Sigmoid colon (tissue), 7 donors: ENCODE results near the gene CASKIN1. TPM values are rescaled to one million over a fixed set of nuclear protein-coding genes. Genes with fewer than 3 reads are reported as not detected.
A peak's percentile ranks its signal among the peaks of the same experiment; 100 is the strongest.
"Not testable (repeated sequence)": the region's sequence is repeated elsewhere in the genome, so short reads cannot be mapped to it uniquely, and the experiment has no call there.

Source experiments
- DNase-seq: peaks from one replicate; pipeline ENCODE4 v3.0.0-alpha.2; 2019
- H3K27ac ChIP-seq, 4 donors: fragments of 200-600 bp; sonication (generic); one replicate each; pipeline ENCODE4 v1.5.1; 2016 to 2019; ENCODE audit warnings: mild to moderate bottlenecking in 1 of 4
- H3K27me3 ChIP-seq, 3 donors: fragments of 200-600 bp; sonication (generic); one replicate each; pipeline ENCODE4 v1.5.1; 2019; ENCODE audit warnings: mild to moderate bottlenecking in 1 of 3
- H3K36me3 ChIP-seq, 4 donors: fragments of 200-600 bp; sonication (generic); one replicate each; pipeline ENCODE4 v1.5.1; 2016 to 2019
- H3K4me1 ChIP-seq, 4 donors: fragments of 200-600 bp; sonication (generic); one replicate each; pipeline ENCODE4 v1.5.1; 2017 to 2019
- H3K4me3 ChIP-seq, 4 donors: fragments of 200-600 bp; sonication (generic); one replicate each; pipeline ENCODE4 v1.5.1; 2017 to 2019; ENCODE audit warnings: mild to moderate bottlenecking in 2 of 4, moderate library complexity in 1 of 4
- H3K9me3 ChIP-seq, 4 donors: fragments of 200-600 bp in 3 of 4; sonication (generic) in 3 of 4; one replicate each; pipeline versions ENCODE4 v1.5.1 to v1.6.1; 2013 to 2019
- EP300 ChIP-seq, 4 donors: sonication (generic); formaldehyde crosslinking; IDR thresholded peaks; one replicate each; pipeline ENCODE4 v1.6.1; 2017; ENCODE audit warnings: antibody characterized with exemption in 4 of 4
- POLR2A ChIP-seq, 2 donors: fragments of 450-650 bp; IDR thresholded peaks; one replicate each; pipeline ENCODE4 v1.6.1; 2016; ENCODE audit warnings: antibody characterized with exemption in 2 of 2, mild to moderate bottlenecking in 2 of 2, moderate library complexity in 2 of 2
- POLR2AphosphoS5 ChIP-seq, 4 donors: sonication (generic); formaldehyde crosslinking; IDR thresholded peaks; one replicate each; pipeline ENCODE4 v1.6.1; 2017; ENCODE audit warnings: antibody characterized with exemption in 4 of 4
- WGBS, 2 donors: extraction: QIAGEN DNeasy Blood & Tissue Kit; methylation state at CpG; one replicate each; pipeline ENCODE4 v1.1.7; 2013; 5-methylcytosine and 5-hydroxymethylcytosine counted together
- intact Hi-C: fragments of 100-400 bp; cut with DNase I; formaldehyde crosslinking; loops from one replicate; pipeline ENCODE4 v1.15.1; 2023
- polyA plus RNA-seq, 3 donors: library from polyadenylated mRNA; stranded (reverse); fragments of 200-250 nt; gene quantifications; one replicate each; pipeline ENCODE4 v1.2.3, GENCODE V29; 2013
- total RNA-seq, 4 donors: library from RNA; depleted of rRNA; stranded (reverse); fragments of >200 nt; gene quantifications; one replicate each; pipeline ENCODE4 v1.1.0, GENCODE V29; 2016
- TF ChIP-seq, protein P1 (sequence below), 4 experiments: fragments of 450-650 bp in 3 of 4; fragments of 200-600 bp in 1 of 4; IDR thresholded peaks; one replicate each; pipeline ENCODE4 v1.5.1; 2016 to 2019; ENCODE audit warnings: antibody characterized with exemption in 4 of 4, mild to moderate bottlenecking in 3 of 4, moderate library complexity in 2 of 4
- donor health status: healthy with polysubstance abuse.
- donor health status: Bipolar disorder and iron deficiency.
- donor health status: healthy.

The CASKIN1 gene
- total and polyA plus RNA-seq, 7 donors: under 0.01 to 0.55 (median 0.31) TPM; not detected in 1

DNA sequence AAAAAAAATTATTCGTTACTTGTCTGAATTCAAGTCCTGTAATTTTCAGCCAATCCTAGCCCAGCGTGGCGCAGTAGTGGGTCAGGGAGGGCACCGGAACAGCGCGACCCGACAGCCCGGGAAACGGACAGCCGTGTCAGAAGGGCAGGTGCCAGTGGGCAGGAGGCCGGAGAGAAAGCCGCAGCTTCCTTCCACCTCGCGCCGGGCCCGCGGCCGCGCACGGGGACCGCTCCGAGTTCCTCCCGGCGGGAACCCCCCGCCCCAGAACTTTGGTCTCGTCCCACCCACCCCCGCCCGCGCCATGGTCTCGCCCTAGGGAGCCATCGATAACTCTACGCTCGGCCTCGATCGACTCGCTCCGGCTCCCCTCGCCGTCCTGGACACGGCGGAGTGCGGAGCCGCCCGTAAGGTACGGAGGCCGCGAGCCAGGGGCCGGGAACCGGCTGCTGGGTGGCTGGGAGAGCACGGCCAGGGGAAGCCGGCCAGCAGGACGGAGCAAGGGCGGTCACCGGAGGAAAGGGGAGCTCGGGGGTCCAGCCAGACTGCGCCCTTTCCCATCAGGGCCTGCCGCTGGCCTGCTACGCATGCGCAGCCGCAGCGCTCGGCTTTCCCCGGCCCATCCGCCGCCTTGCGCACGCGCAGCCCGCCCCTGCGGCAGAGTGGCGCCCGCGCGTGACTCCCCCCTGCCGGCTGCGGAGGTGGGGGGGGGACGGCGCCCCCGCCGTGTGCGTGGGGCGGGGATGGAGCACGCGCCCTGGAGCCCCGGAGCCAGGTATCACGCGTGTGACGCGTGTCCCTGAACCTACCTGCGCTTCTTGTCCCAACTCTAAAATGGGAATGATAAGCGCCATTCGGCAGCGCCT lies 8.9 kb upstream of the CASKIN1 start, which contains the start of gene MLST8:
TSS of gene MLST8 (plus strand) at position 351 of the 863 bp plus-strand sequence. CDS start 632 bp downstream, outside the sequence.
- peaks cover 0 to 20% (median 18%) of the 10 kb centered on the region in 4 donors for H3K4me1 ChIP-seq
- H3K36me3 ChIP-seq: peaks cover 13 to 36% (median 23%) of the 10 kb centered on the region in 4 donors
- H3K27ac ChIP-seq: peak within 1 kb of the TSS; percentile 97 to 100 (median 98)
- TF ChIP-seq POLR2A (IDR thresholded peaks at IDR 0.05) (peak; percentile 54 to 71), POLR2AphosphoS5 (IDR thresholded peaks at IDR 0.05) (peak; percentile 76 to 97 (median 88)), EP300 (IDR thresholded peaks at IDR 0.05) (peak in 1 of 4 donors; percentile 8)
- TF ChIP-seq, protein P1, sequence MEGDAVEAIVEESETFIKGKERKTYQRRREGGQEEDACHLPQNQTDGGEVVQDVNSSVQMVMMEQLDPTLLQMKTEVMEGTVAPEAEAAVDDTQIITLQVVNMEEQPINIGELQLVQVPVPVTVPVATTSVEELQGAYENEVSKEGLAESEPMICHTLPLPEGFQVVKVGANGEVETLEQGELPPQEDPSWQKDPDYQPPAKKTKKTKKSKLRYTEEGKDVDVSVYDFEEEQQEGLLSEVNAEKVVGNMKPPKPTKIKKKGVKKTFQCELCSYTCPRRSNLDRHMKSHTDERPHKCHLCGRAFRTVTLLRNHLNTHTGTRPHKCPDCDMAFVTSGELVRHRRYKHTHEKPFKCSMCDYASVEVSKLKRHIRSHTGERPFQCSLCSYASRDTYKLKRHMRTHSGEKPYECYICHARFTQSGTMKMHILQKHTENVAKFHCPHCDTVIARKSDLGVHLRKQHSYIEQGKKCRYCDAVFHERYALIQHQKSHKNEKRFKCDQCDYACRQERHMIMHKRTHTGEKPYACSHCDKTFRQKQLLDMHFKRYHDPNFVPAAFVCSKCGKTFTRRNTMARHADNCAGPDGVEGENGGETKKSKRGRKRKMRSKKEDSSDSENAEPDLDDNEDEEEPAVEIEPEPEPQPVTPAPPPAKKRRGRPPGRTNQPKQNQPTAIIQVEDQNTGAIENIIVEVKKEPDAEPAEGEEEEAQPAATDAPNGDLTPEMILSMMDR (IDR thresholded peaks at IDR 0.05): no peak
- no peaks in the 10 kb centered on the region for H3K27me3 ChIP-seq
- intact Hi-C loops: loop anchor here (2.0 to 5.0 kb wide), 2 partner anchors 47 to 49 kb away; partner anchors contain the start of gene ECI1
- 0 to 1% methylated on average over 93 of the region's 93 CpGs for WGBS, 2 donors
- peak within 1 kb of the TSS; percentile 83 to 89 (median 88) for H3K4me3 ChIP-seq
- peak; percentile 94 for DNase-seq
- no peaks in the 10 kb centered on the region for H3K9me3 ChIP-seq

DNA sequence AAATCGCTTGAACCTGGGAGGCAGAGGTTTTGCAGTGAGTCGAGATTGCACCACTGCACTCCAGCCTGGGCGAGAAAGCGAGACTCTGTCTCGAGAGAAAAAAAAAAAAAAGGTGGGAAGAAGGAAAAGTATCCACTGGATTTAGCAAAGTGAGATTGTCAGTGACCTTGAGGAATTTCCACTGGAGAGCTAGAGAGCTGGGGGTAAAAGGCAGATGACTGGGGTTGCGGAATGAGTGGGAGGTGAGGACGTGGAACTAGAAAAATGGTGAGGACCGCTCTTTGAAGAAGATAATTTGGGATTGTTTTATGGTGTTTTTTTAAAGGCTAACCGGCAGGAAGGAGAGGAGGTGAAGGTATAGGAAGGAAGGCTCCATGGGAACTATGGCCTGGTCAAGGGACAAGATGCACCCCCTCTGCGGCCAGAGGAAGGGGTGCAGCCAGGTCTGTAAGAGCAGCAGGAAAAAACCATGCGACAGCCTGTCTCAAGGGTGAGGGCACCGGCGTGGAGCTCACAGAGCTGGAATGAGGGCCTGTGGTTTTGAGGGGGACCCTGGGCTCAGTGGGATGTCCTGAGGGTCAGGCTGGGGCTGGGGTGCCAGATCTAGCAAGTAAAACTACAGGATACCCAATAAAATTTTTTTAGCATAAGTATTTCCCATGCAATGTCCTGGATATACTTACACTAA lies 8.2 kb upstream of the CASKIN1 start:
- WGBS, 2 donors: 84 to 85% methylated on average over 13 of the region's 13 CpGs
- H3K4me1 ChIP-seq: peaks cover 0 to 20% (median 18%) of the 10 kb centered on the region in 4 donors
- TF ChIP-seq POLR2AphosphoS5 (IDR thresholded peaks at IDR 0.05) (no peak), POLR2A (IDR thresholded peaks at IDR 0.05) (no peak), EP300 (IDR thresholded peaks at IDR 0.05) (no peak)
- TF ChIP-seq, protein P1 (IDR thresholded peaks at IDR 0.05): no peak
- no peaks in the 10 kb centered on the region for H3K27me3 ChIP-seq
- H3K4me3 ChIP-seq: peak overlapping the region; percentile 83 to 89 (median 88)
- peak overlapping the region; percentile 97 to 100 (median 98) for H3K27ac ChIP-seq
- DNase-seq: no peak
- no peaks in the 10 kb centered on the region for H3K9me3 ChIP-seq
- H3K36me3 ChIP-seq: peaks cover 13 to 31% (median 20%) of the 10 kb centered on the region in 4 donors
- intact Hi-C loops: loop anchor here (2.0 to 5.0 kb wide), 2 partner anchors 48 kb away; partner anchors contain the start of gene ECI1

DNA sequence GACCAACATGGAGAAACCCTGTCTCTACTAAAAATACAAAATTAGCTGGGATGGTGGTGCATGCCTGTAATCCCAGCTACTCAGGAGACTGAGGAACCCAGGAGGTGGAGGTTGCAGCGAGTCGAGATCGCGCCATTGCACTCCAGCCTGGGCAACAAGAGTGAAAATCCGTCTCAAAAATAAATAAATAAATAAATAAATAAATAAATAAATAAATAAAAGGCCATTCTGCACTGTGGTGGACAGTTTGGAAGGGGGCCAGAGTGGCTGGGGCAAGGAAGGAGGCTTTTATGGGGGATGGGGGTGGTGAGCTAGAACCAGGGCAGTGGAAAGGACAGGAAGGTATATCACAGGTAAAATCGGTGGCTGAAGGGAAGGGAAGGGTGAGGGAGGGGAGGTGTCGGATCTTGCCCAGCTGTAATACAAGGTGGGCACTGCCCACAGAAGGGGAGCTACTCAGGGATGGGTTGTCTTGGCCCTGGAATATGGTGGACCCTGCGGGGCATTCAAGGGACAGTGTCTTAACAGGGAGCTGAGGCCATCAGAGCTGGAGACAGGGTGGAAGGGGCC lies 6.8 kb upstream of the CASKIN1 start:
- H3K27me3 ChIP-seq, intact Hi-C loops, H3K9me3 ChIP-seq, DNase-seq, H3K27ac ChIP-seq, H3K4me3 ChIP-seq: not testable (repeated sequence)
- 94 to 96% methylated on average over 8 of the region's 8 CpGs for WGBS, 2 donors
- peaks cover 5 to 17% (median 11%) of the 10 kb centered on the region in 4 donors for H3K36me3 ChIP-seq
- H3K4me1 ChIP-seq: peaks cover 0 to 20% (median 18%) of the 10 kb centered on the region in 4 donors

DNA sequence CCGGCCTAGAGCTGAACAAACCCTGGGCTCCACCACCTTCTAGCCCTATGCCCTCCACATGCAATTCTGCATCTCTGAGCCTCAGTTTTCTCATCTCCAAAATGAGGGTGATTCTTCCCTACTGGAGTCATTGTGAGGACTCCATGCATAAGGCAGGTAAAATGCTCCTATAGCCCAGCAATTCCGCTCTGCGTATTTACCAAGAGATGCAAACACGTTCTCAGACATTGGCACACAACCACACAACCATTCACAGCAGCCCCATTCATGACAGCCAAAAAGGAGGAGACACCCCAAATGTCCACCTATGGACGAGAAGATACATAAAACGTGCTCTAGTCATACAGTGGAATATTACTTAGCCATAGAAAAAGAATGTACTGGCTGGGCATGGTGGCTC lies 3.9 kb upstream of the CASKIN1 start:
- DNase-seq: no peak
- TF ChIP-seq EP300 (IDR thresholded peaks at IDR 0.05): no peak
- TF ChIP-seq POLR2A (IDR thresholded peaks at IDR 0.05): no peak
- H3K9me3 ChIP-seq: no peaks in the 10 kb centered on the region
- H3K27me3 ChIP-seq: peaks cover 20 to 32% (median 27%) of the 10 kb centered on the region in 3 donors
- H3K4me1 ChIP-seq: peaks cover 0 to 22% (median 18%) of the 10 kb centered on the region in 4 donors
- intact Hi-C loops: no loop called here
- no peak overlapping the region for H3K27ac ChIP-seq
- no peaks in the 10 kb centered on the region for H3K36me3 ChIP-seq
- 86 to 89% methylated on average over 6 of the region's 6 CpGs for WGBS, 2 donors
- no peak overlapping the region for H3K4me3 ChIP-seq

DNA sequence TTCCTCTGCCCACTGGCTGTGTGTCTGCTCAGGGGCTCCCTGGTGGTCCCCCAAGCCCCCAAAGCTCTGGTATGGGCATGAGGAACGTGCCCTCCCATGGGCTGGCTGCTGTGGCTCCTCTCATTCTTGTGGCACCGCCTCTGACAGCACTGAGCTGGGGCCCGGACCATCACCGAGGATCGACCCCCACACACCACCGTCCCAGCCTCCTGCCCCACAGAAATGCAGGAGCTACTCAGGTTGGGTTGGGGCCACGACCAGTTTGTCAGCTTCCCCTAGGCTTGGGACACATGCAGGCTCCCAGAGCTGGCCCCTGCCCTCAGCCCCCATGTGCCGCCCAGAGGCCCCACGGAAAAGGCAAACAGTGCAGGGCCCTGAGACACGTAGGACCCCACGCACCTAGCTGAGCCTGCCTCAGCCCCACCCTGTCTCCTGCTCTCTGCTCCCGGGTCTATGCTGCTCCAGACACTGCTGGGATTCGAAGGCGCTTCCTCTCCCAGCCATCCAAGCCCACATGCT lies 3.3 kb upstream of the CASKIN1 start:
- Histone ChIP-seq H3K36me3 (no peaks in the 10 kb centered on the region), H3K4me1 (peaks cover 0 to 22% (median 21%) of the 10 kb centered on the region in 4 donors), H3K9me3 (no peaks in the 10 kb centered on the region), H3K4me3 (no peak overlapping the region), H3K27me3 (peaks cover 26 to 38% (median 34%) of the 10 kb centered on the region in 3 donors), H3K27ac (no peak overlapping the region)
- no peak for DNase-seq
- intact Hi-C loops: no loop called here
- WGBS, 2 donors: 66 to 70% methylated on average over 14 of the region's 14 CpGs
- no peak for TF ChIP-seq POLR2AphosphoS5 (IDR thresholded peaks at IDR 0.05)
- TF ChIP-seq EP300 (IDR thresholded peaks at IDR 0.05): no peak
- TF ChIP-seq, protein P1 (IDR thresholded peaks at IDR 0.05): no peak
- TF ChIP-seq POLR2A (IDR thresholded peaks at IDR 0.05): no peak
